ENCODE data around the gene IGSF23. TPM values are rescaled to one million over a fixed set of nuclear protein-coding genes. Genes with fewer than 3 reads are reported as not detected.

Gene IGSF23
- polyA plus RNA-seq, 3 donors, result 0.23 to 0.46 (median 0.44) TPM

DNA sequence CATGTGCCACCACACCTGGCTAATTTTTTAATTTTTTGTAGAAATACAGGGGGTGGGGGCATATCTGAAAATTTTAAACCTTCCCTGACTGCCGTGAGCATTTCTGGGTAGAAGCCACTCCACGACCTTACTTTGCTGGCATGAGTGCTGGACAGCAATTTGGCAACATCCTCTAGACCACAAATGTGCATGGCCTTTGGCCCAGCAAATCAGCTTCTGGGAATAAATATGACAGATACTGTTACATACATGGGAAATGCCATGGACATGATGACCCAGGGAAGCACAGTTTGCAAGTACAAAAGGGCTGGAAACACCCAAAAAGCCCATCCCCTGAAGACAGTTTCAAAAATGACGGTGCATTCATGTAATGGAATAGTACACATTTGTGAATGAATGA is 27.2 kb downstream of the IGSF23 start:
- Histone ChIP-seq H3K36me3 (replicated peaks in 1 of 2; ENCODE audit: control insufficient read depth in 1 of 2, insufficient read depth in 2 of 2, low read length in 2 of 2) (no peaks in the 10 kb centered on the region), H3K4me3 (replicated peaks in 1 of 3; ENCODE audit: low read depth in 2 of 3, low read length in 3 of 3) (no peak overlapping the region), H3K9ac (ENCODE audit: insufficient read depth, low read length, poor library complexity, severe bottlenecking) (no peak overlapping the region), H3K27ac (ENCODE audit: low read depth in 1 of 2, low read length in 2 of 2) (no peak overlapping the region), H3K4me2 (replicated peaks; ENCODE audit: extremely low read depth, low read length, poor library complexity, severe bottlenecking) (no peak overlapping the region), H4K20me1 (ENCODE audit: insufficient read depth, low read length) (no peaks in the 10 kb centered on the region), H3K9me3 (replicated peaks in 1 of 2; ENCODE audit: control insufficient read depth in 1 of 2, insufficient read depth in 1 of 2, low read length in 2 of 2) (no peaks in the 10 kb centered on the region), H3K4me1 (ENCODE audit: control insufficient read depth in 1 of 2, insufficient read depth in 2 of 2, low read length in 2 of 2) (peaks cover 27 to 34% of the 10 kb centered on the region in 2 donors), H3K27me3 (ENCODE audit: control insufficient read depth in 2 of 2, insufficient read depth in 2 of 2, low read length in 2 of 2) (no peaks in the 10 kb centered on the region), H2AFZ (ENCODE audit: insufficient read depth, low read depth, low read length, poor library complexity, severe bottlenecking) (no peak overlapping the region), H3K79me2 (ENCODE audit: insufficient read depth, low read length) (peaks cover 6% of the 10 kb centered on the region)
- Mint-ChIP-seq H3K36me3 (no peaks in the 10 kb centered on the region), H3K27ac (no peak overlapping the region), H3K27me3 (ENCODE audit: low read depth in 3 of 3) (peaks cover 3 to 10% (median 6%) of the 10 kb centered on the region in 3 donors), H3K4me3 (no peak overlapping the region), H3K9me3 (no peaks in the 10 kb centered on the region), H3K4me1 (peaks cover 33% of the 10 kb centered on the region)
- 80% methylated on average over 1 of the region's 3 CpGs for WGBS (ENCODE audit: insufficient coverage)
- TF ChIP-seq, protein P1, sequence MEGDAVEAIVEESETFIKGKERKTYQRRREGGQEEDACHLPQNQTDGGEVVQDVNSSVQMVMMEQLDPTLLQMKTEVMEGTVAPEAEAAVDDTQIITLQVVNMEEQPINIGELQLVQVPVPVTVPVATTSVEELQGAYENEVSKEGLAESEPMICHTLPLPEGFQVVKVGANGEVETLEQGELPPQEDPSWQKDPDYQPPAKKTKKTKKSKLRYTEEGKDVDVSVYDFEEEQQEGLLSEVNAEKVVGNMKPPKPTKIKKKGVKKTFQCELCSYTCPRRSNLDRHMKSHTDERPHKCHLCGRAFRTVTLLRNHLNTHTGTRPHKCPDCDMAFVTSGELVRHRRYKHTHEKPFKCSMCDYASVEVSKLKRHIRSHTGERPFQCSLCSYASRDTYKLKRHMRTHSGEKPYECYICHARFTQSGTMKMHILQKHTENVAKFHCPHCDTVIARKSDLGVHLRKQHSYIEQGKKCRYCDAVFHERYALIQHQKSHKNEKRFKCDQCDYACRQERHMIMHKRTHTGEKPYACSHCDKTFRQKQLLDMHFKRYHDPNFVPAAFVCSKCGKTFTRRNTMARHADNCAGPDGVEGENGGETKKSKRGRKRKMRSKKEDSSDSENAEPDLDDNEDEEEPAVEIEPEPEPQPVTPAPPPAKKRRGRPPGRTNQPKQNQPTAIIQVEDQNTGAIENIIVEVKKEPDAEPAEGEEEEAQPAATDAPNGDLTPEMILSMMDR (IDR thresholded peaks at IDR 0.05), result no peak
- intact Hi-C loops (cut with micrococcal nuclease), result no loop called here
- peak in 1 of 3 donors; percentile 28 for DNase-seq

DNA sequence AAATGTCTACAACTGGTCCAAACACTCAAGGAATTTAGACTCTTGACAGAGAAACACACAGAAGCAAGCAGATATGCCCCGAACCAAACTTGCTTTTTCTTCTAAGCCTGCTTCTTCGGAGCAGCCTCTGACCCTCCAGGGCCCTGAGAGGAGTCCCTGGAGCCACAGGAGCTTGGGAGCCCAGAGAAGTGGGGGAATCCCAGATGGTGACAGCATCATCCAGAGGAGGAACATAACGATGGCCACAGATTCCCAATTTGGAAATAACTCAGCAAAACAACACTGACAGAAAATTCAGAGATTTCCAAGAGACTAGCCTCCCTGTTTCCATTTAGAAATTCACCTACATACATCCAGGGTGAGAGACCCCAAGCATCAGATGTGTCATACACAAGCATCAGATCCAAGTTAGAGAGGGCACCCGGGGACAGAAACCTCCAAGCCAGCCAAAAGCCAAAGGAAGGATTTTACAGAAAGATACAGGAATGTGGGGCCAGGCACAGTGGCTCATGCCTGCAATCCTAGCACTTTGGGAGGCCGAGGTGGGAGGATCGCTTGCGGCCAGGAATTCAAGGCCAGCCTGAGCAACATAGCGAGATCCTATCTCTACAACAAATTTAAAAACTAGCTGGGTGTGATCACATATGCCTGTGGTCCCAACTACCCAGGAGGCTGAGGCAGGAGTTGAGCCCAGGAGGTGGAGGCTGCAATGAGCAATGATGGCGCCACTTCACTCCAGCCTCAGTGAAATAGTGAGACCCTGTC is 28.3 kb downstream of the IGSF23 start:
- H3K4me3 Mint-ChIP-seq, result peak overlapping the region in 1 of 2 donors; percentile 21
- H3K4me3 ChIP-seq (replicated peaks in 1 of 3; ENCODE audit: low read depth in 2 of 3, low read length in 3 of 3), result no peak overlapping the region
- peak overlapping the region in 1 of 7 donors; percentile 41 for H3K27ac Mint-ChIP-seq

More for the DNA sequence above, 28.3 kb downstream of the IGSF23 start:
- Histone ChIP-seq H3K9ac (ENCODE audit: insufficient read depth, low read length, poor library complexity, severe bottlenecking) (no peak overlapping the region), H3K36me3 (replicated peaks in 1 of 2; ENCODE audit: control insufficient read depth in 1 of 2, insufficient read depth in 2 of 2, low read length in 2 of 2) (no peaks in the 10 kb centered on the region), H4K20me1 (ENCODE audit: insufficient read depth, low read length) (peaks cover 11% of the 10 kb centered on the region), H3K9me3 (replicated peaks in 1 of 2; ENCODE audit: control insufficient read depth in 1 of 2, insufficient read depth in 1 of 2, low read length in 2 of 2) (no peaks in the 10 kb centered on the region), H3K27ac (ENCODE audit: low read depth in 1 of 2, low read length in 2 of 2) (no peak overlapping the region), H3K4me2 (replicated peaks; ENCODE audit: extremely low read depth, low read length, poor library complexity, severe bottlenecking) (no peak overlapping the region), H3K79me2 (ENCODE audit: insufficient read depth, low read length) (peaks cover 6% of the 10 kb centered on the region), H2AFZ (ENCODE audit: insufficient read depth, low read depth, low read length, poor library complexity, severe bottlenecking) (no peak overlapping the region), H3K27me3 (ENCODE audit: control insufficient read depth in 2 of 2, insufficient read depth in 2 of 2, low read length in 2 of 2) (no peaks in the 10 kb centered on the region), H3K4me1 (ENCODE audit: control insufficient read depth in 1 of 2, insufficient read depth in 2 of 2, low read length in 2 of 2) (peaks cover 15 to 23% of the 10 kb centered on the region in 2 donors)
- 100% methylated on average over 2 of the region's 9 CpGs for WGBS (ENCODE audit: insufficient coverage)
- H3K4me1 Mint-ChIP-seq, result peaks cover 23% of the 10 kb centered on the region
- peaks cover 5 to 7% of the 10 kb centered on the region in 2 donors for H3K36me3 Mint-ChIP-seq
- no peak for DNase-seq
- H3K27me3 Mint-ChIP-seq (ENCODE audit: low read depth in 3 of 3), result peaks cover 3 to 10% (median 6%) of the 10 kb centered on the region in 3 donors
- TF ChIP-seq, protein P1 (IDR thresholded peaks at IDR 0.05), result no peak
- intact Hi-C loops (cut with micrococcal nuclease), result no loop called here
- H3K9me3 Mint-ChIP-seq, result no peaks in the 10 kb centered on the region
